NCI-H82 (cell line): ENCODE measurements around the gene KNTC1.
"Not testable (repeated sequence)": the region's sequence is repeated elsewhere in the genome, so short reads cannot be mapped to it uniquely, and the experiment has no call there.

Experiments
- DNase-seq: peaks from one replicate; lab custom pipeline; 2025; lab: John Stamatoyannopoulos, UW

KNTC1 gene

DNA sequence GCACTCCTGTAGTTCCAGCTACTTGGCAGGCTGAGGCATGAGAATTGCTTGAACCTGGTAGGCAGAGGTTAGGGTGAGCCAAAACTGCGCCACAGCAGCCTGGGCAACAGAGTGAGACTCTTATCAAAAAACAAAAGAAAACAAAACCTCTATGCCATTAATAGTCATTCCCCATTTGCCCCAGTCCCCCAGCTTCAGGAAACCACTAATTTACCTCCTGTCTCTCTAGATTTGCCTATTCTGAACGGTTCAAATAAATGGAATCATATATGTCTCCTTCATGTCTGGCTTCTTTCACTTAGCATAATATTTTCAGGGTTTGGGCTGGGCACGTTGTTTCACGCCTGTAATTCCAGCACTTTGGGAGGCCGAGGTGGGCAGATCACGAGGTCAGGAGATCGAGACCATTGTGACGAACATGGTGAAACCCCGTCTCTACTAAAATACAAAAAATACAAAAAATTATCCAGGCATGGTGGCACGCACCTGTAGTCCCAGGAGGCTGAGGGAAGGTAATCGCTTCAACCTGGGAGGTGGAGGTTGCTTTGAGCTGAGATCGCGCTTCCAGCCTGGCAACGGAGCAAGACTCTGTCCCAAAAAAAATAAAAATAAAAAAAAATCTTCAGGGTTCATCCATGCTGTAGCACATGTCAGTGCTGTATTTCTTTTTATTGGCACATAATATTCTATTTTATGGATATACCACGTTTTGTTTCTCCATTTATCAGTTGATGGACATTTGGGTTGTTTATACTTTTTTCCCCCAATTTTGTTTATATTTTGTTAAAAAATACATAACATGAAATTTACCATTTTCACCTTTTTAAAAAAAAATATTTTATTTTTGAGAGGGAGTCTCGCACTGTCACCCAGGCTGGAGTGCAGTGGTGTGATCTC, 31.9 kb downstream of the KNTC1 start:
- no peak for DNase-seq

DNA sequence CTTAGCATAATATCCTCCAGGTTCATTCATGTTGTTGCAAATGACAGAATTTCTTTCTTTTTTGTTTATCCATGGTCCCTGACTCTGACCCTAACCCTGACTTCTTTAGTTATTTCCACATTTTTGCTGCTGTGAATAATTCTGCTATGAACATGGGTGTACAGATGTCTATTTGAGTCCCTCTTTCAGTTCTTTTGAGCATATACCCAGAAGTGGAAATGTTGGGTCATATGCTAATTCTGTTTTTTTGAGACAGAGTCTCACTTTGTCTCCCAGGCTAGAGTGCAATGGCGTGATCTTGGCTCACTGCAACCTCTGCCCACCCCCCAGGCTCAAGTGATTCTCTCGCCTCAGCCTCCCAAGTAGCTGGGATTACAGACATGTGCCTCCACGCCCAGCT, 33.1 kb downstream of the KNTC1 start:
- DNase-seq: no peak

DNA sequence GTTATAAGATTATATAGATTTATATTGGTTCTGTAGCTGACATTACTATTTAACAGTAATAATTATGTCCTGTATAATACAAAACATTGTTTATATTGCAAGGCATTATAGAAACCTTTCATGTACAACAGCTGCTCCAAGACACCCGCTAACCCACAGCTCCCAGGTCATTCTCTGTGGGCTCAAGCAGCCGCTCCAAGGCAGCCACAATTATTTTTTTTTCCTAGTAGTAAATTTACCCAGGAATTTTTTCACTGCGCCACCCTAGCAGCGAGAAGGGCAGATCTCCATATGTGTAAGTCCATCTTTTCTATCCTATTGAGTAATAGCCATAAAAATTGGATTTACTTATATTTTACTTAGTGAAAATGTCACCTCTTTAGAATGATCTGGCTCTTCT, 36.3 kb downstream of the KNTC1 start:
- DNase-seq: no peak

DNA sequence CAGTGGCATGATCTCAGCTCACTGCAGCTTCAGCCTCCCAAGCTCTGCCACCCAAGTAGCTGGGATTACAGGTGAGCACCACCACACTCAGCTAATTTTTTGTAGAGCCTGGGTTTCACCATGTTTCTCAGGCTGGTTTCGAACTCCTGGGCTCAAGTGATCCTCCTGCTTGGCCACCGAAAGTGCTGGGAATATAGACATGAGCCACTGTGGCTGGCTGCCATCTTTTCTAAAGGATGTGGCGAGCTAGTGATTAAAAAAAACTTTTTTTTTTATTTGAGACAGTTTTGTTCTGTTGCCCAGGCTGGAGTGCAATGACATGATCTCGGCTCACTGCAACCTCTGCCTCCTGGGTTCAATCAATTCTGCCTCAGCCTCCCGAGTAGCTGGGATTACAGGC, 39.8 kb downstream of the KNTC1 start:
- not testable (repeated sequence) for DNase-seq

DNA sequence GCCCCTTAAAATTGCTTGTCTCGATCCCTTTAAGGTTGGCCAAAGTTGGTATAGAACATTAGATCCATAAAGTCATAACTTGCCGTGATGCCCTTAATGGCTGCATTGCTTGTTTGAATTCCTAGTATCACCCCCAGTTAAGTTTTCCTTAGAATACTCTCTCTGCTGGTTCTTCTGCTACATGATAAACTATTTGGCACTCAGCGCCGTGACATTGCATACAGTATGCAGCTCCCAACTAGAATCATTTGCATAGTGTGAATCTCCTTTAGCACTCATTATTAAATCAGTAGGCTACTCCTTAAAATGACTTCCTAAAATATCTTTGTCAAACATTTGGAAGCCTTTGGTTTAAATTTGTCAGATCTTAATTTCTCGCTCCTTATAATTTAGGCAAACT, 42.2 kb downstream of the KNTC1 start:
- DNase-seq: no peak

DNA sequence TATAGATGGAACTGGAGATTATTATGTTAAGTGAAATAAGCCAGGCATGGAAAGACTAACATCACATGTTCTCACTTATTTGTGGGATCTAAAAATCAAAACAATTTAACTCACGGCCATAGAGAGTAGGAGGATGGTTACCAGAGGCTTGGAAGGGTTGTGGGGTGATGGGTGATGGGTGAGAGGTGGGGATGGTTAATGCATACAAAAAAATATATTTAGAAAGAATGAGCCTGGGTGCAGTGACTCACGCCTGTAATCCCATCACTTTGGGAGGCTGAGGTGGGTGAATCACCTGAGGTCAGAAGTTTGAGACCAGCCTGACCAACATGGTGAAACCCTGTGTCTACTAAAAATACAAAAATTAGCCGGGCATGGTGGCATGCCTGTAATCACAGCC, 43.0 kb downstream of the KNTC1 start:
- not testable (repeated sequence) for DNase-seq

DNA sequence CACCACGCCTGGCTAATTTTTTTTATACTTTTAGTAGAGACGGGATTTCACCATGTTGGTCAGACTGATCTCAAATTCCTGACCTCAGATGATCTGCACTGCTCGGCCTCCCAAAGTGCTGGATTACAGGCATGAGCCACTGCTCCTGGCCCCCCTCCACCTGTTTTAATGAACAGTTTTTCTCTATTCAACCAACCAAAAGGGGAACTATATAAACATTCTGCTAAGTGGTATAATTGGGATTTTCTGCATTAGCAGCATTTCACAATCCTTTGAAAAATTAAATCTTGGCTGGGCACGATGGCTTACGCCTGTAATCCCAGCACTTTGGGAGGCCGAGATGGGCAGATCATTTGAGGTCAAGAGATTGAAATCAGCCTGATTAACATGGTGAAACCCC, 44.8 kb downstream of the KNTC1 start:
- peak; percentile 68 for DNase-seq

DNA sequence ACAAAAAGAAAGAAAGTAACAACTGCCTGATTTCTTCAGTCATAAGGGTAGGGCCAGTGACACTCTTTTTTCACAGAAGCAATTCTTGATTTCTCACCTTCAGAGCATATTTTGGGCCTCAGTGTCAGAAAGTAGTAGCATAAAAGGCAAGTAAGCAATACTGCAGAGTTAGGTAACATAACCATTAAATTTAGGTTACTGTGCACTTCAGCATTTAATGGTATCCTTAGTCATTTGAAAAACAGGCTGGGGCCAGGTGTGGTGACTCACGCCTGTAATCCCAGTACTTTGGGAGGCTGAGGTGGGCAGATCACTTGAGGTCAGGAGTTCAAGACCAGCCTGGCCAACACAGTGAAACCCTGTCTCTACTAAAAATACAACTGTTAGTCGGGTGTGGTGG, 56.2 kb downstream of the KNTC1 start:
- DNase-seq: not testable (repeated sequence)

DNA sequence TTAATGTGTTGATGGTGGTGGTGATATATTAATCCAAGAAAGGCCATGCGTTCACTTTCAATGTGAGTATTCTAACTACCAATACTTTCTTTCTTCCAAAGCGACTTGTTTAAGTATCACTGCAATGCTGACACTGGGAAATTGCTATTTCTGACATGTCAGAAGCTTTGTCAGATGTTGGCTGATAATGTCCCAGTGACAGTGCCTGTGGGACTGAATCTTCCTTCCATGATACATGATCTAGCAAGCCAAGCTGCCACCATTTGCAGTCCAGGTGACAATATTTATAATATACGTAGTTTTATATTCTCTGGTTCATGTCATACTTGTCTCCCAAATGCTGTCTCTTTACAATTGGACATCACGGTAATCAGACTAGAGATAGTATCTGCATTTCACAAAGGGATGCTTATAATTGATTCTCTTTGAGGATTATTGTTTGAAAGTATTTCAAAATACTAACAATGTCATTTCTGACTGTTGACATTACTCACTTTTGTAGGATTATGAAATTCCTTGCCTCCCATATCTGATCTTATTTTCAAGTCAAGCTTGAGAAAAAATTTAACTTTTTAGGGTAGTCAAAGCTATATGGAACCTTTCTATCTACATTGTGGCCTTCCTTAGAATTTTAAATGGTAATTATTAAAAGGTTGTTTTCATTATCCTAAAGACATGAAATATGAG, 57.3 kb downstream of the KNTC1 start:
- no peak for DNase-seq

DNA sequence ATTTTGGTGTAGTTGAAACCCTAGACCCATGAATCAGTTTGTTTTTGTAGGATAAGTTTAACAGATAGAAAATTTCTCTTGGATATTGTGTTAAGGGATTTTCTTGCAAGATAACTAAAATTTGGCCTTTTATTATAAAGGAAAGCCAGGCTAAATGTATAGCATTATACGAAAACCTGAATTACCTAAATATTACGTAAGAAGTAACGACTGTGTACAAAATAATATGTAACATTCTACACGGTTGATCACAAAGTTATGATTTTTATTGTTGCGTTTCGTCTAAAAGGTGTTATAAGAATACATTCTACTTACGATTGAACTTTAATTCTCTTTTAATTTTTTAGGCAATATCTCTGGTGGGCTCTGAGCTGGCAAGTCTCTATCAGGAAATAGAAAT, 63.9 kb downstream of the KNTC1 start:
- DNase-seq: no peak

DNA sequence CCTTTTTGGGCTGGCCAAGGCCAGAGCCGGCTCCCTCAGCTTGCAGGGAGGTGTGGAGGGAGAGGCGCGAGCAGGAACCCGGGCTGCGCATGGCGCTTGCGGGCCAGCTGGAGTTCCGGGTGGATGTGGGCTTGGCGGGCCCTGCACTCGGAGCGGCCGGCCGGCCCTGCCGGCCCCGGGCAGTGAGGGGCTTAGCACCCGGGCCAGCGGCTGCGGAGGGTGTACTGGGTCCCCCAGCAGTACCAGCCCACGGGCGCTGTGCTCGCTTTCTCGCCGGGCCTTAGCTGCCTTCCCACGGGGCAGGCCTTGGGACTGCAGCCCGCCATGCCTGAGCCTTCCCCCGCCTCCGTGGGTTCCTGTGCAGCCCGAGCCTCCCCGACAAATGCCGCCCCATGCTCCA, 64.9 kb downstream of the KNTC1 start:
- not testable (repeated sequence) for DNase-seq

DNA sequence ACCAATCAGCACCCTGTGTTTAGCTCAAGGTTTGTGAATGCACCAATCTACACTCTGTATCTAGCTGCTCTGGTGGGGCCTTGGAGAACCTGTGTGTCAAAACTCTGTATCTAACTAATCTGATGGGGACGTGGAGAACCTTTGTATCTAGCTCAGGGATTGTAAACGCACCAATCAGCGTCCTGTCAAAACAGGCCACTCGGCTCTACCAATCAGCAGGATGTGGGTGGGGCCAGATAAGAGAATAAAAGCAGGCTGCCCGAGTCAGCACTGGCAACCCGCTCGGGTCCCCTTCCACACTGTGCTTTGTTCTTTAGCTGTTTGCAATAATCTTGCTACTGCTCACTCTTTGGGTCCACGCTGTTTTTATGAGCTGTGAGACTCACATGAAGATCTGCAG, 65.5 kb downstream of the KNTC1 start:
- DNase-seq: not testable (repeated sequence)

DNA sequence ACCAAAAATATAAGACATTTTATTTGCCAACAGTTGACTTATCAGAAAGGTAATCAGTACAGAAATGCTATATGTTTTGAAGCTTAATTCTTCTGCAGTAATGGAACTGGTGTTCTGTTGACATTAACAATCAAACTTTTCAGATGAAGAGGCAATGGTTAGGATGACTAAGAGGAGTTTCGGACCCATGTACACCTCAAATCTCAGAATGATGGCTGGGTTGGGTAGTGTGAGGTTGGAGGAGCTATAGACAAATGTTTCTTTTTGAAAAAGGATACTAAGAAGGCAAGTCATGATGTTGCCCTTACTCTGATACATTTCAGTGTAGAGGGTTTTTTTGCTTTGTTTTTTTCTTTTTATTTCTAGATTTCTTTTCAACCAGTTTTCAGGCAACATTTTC, 66.9 kb downstream of the KNTC1 start:
- no peak for DNase-seq

DNA sequence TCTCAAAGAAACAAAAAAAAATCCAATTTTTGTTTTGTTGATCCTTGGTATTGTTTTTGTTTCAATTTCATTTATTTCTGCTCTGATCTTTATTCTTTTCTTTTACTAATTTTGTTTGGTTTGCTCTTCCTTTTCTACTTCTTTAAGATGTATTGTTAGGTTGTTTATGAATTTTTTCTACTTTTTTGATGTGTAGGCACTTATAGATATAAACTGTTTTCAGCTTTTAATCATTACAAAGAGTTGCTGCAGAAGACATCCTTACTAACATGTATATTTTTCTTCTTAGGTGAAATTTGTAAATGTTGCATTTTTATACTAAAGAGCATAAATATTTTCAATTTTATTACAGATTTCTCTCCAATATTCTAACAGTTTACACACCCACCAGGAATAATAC, 69.8 kb downstream of the KNTC1 start:
- DNase-seq: no peak

DNA sequence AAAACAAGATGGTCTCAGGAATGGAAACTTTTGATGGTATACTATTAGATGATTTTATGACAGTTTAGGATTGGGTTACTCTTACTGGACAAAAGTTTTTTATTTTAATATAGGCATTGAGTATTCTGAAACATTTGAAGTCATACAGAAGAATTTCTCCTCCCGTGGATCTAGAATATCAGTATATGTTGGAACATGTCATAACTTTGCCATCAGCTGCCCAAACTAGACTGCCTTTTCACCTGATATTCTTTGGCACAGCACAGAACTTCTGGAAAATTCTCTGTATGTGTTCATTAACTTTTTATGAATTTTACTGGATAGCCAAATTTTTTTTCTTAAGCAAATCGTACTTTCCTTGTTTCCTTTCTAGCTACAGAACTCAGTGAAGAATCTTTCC, 75.4 kb downstream of the KNTC1 start:
- DNase-seq: no peak

DNA sequence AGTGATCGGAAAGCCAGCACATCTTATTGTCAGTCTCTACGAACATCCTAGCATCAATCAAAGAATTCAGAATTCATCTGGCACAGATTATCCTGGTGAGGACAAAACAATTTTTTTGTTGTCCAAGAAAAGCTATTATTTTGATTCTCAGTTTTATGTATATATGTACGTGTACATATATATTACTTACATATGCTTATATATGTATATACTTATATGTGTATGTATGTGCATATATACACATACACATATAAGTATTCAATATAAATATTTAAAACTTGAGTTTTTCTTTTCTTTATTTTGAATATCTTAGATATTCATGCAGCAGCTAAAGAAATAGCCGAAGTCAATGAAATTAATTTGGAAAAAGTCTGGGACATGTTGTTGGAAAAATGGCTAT, 77.9 kb downstream of the KNTC1 start:
- no peak for DNase-seq

DNA sequence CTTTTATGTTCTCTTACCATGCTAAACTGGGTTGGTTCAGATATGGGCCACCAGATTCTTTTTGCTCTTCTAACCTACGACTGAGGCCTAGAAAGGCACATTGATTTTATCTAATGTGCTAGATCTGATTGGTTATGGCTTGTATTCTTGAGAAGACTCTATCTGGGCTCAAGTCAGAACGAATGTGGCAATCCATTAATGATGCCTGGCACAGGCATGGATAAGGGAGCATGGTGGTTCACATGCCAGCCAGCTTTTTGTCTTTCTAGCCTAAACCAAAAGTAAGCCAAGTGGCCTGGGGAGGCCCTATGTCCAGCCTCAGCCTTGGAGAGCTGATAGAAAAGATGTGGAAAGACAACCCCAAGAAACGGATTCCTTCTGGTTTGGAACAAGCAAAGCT, 82.7 kb downstream of the KNTC1 start:
- DNase-seq: no peak

DNA sequence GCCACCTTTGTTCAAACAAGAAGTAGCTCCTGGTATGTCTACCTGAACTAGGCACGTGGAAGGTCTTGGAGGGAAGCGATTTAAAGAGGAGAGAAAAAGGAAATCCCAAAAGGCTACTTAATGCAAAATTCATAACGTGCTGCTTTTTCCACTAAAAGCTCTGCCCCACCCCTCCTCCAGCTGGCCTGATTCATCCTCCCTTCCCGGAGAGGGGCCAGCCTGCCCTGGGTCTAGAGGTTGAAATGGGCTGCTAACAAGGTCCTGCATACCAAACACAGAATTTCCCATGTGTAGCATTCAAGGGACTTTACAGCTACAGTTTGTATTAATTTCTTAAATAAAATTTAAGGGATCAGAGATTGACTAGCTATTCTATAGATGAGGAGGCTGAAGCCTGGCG, 83.2 kb downstream of the KNTC1 start:
- no peak for DNase-seq

DNA sequence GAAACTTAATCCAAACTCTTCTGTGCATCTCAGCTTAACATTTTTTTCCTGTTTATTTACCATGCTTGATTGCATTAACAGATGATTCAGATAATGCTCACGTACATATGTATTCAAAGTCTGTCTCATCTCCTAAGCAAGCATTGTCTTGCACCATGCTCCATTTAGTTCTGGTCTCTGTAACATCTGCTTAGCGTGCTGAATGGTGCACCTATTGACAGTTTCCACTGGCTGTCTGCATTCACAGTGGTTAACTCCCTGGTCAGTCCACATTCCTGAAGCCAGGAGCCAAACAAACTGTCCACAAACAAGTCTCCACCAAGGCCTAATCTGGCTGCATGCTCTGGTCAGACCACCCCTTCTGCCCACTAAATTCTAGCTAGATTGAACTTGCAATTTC, 83.9 kb downstream of the KNTC1 start:
- no peak for DNase-seq

DNA sequence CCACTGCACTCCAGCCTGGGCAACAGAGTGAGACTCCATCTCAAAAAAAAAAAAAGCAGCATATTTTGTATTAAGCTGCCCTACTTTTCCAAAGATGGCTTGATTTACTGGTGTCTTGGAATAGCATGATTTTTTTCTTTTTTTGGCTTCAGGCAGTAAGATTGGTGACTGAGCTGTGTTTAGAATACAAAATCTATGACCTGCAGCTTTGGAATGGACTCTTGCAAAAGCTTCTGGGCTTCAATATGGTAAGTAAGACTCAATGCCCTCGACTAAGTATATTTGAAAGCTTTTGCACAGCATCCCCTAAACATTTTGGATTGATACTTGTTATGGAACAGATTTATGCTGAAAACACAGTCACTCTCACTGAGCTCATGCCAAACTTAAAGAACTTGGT, 87.8 kb downstream of the KNTC1 start:
- DNase-seq: no peak

DNA sequence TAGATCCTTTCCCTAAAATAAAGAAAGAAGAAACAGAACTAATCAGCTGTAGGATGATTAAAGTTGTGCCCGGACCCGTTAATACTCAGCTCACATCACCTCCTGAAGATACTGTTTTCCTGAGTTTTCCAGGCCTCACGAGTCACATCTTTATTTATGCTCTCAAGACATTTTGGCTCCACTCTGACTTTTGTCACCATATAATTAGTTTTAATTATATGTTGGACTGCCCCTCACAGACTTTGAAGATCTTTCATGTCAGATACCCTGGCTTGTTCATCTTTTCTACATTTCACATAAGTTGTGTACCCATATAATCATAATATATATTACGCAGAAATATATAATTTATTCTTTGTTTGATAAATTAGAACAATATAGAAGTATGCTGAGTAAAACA, 88.7 kb downstream of the KNTC1 start:
- DNase-seq: no peak

DNA sequence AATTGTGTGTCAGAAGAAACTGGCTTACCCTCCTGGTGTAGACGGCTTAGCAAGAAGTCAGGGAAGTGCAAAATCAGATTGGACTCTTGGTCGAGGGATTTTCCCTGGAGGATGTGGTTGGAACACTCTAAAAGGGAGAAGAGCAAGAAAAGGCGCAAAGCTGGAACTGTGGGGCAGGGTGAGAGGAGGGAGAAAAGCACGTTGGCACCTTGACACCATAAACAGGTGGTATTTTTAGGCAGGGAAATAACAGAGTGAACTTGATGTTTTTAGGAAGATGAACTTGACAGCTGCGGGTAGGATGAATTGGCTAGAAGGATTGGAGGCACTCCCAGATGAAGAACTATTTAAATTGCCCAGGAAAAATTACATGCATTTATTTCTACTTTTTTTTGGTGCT, 108.4 kb downstream of the KNTC1 start:
- DNase-seq: no peak

DNA sequence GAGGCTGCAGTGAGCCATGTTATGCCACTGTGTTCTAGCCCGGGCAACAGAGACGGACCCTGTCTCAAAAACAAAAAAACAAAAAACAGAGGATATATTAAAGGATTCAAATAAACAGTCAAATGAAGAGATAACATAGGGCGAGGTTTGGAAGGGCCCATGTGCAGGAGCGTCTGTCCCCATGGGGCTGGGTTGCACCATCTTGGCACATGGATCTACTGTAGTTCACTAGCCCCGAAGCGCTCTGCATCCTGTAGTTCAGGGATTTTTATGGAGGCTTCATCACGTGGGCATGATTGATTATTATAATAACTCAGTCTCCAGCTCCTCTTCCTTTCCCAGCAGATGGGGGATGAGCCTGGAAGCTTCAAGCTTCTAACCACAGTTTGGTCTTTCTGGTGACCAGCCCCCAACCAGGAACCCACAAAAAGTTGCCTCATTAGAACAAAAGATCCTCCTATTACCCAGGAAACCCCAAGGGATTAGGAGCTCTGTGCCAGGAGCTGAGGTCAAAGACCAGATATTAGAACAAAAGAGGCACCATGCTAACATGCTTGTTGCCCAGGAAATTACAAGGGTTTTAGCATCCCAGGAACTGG, 116.3 kb downstream of the KNTC1 start:
- DNase-seq: no peak
